T-helper 22 cell (primary cell): Measurements from ENCODE around the gene PTPRN2.
"Not testable (repeated sequence)": the region's sequence is repeated elsewhere in the genome, so short reads cannot be mapped to it uniquely, and the experiment has no call there.

Source experiments
- DNase-seq: peaks from one replicate; pipeline ENCODE4 v3.0.0-alpha.2; 2020; ENCODE audit warnings: low read depth

PTPRN2 gene

GRCh38 chr7:158301207-158301606 is 286.4 kb downstream of the PTPRN2 start:
- no peak for DNase-seq

- no peak for DNase-seq
These were observed 287.2 kb downstream of the PTPRN2 start for GRCh38 chr7:158300427-158300826.

GRCh38 chr7:158299607-158300006 is 288.0 kb downstream of the PTPRN2 start:
- no peak for DNase-seq

- DNase-seq = no peak
These were observed 290.9 kb downstream of the PTPRN2 start for GRCh38 chr7:158296798-158297104.

DNA sequence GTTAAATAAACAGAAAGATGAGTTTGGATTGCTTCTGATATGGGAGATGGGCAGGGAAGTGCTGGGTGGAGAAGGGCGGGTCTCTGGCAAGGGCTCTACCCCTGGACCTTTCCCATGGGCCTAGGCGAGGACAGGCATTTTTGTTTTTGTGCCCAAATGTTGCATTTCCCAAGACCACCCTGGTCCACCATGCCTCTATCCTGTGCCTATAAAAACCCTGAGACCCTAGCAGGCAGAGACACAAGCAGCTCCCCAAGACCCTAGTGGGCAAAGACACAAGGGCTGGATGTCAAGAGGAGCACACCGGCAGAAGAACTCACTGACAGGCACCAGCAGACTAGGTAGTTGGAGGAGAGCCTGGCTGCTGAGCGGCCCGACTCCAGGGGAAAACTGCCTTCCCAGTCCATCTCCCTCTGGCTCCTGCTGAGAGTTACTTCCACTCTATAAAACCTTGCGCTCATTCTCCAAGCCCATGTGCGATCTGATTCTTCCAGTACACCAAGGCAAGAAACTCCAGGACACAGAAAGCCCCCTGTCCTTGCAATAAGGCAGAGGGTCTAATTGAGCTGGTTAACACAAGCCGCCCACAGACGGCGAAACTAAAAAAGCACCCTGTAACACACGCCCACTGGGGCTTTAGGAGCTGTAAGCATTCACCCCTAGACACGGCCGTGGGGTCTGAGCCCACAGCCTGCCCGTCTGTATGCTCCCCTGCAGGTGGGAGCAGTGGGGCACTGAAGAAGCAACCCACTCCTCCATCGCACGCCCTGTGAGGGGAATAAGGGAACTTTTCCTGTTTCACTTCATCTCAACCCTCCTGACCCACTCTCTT is 291.4 kb downstream of the PTPRN2 start:
- no peak for DNase-seq

DNA sequence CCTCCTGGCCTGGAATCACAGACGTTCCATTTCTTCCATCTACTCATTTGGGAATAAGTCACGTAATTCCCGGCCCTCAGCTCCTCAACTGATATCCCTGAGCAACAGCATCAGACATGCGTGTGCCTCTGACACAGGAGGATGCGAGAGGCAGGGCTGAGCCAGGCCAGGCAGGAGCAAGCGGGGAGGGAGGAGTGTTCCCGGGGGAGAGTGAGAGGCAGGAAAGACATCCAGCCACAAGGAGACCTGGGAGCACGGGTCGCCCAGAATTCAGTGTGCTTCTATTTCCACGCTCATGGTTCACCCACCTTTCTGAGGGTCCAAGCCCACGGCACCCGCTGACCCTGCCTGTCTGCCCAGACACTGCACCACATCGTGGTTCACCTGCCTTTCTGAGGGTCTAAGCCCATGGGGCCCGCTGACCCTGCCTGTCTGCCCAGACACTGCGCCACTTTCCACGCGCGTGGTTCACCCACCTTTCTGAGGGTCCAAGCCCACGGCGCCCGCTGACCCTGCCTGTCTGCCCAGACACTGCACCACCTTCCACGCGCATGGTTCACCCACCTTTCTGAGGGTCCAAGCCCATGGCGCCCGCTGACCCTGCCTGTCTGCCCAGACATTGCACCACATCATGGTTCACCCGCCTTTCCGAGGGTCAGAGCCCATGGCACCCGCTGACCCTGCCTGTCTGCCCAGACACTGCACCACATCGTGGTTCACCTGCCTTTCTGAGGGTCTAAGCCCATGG is 293.0 kb downstream of the PTPRN2 start:
- not testable (repeated sequence) for DNase-seq

GRCh38 chr7:158292948-158293347 is 294.7 kb downstream of the PTPRN2 start:
- DNase-seq = no peak

DNA sequence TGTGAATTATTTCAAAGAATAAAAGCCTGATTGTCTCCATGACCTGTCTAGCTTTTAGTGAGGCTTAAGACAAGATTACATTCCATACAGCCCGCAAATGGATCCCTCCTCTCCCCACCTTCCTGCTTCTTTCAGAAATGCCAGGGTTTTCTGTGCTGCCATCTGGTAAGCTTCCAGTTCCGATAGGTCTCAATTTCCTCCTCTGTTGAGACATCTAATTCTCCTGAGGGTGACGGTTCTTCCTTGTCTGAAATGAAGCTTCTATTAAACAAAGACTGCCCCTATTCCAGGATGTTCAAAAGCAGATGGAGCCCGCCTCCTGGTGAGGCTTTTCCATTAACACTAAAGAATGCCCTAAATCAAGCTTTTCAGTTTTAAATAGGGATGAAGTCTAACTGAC is 295.6 kb downstream of the PTPRN2 start:
- no peak for DNase-seq

- no peak for DNase-seq
These were observed 297.7 kb downstream of the PTPRN2 start for GRCh38 chr7:158289761-158290523.

- DNase-seq = no peak
These were observed 298.4 kb downstream of the PTPRN2 start for GRCh38 chr7:158289231-158289630.

DNA sequence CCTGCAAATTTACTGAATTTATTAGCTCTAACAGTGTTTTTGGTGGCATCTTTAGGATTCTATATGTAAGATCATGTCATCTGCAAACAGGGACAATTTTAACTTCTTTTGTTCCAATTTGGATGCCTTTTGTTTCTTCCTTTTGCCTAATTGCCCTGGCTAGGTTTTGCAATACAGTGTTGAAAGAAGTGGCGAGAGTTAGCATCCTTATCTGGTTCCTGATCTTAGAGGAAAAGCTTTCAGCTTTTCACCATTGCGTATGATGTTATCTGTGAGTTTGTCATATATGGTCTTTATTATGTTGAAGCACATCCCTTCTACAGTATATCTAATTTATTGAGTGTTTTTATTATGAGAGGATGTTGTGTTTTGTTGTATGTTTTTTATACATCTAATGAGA is 301.4 kb downstream of the PTPRN2 start:
- DNase-seq = no peak

DNA sequence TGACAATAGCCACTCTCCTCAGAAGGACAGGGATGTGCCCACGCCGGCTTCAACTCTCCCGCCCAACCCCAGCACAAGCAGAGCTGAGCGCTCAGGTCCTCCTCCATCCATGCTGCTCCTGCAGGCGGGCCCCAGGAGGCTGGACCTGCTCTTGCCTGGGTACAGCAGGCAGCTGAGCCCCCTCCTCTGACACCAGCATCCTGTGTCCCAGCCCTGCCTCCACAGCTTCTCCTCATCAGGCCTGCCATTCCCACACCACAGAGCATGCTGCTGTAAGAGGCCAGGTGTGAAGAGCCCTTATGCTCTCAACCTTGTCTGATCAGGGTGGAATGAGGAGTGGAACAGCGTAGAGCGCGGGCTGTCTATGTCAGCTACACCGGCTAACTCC is 302.2 kb downstream of the PTPRN2 start:
- DNase-seq = no peak

DNA sequence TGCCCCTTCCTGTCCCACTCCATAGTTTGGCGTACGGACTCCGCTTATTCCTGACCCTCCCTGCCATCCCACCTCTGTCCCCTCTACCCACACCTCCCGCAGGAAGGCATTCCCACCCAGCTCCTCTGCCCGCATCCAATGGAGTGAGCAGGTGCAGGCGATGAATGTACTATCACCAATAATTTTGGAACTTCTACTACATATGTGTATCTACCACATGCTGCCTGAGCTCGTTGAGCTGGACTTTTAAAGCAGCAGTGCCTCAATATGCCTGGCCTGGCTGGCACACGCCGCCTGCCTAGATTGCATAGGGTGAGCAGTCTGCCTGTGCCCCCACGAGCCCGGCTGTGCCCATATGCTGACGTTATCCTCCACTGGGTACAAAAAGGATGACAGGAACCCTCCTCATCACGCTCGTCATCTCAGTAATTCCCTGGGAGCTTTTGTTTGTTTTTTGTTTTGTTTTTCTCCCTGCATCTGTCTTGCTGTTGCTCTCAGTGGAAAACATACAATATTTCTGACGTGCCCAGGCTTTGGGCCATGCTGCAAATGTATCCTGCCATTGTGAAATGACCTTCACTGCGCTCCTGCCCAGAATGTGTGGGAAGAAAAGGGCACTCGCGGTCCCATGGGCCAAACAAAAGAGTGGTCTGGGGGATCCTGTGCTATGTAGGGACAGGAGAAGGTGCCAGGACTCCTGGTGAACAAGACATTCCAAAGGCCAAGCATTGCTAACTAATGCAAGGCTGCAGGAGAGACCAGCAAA is 302.8 kb downstream of the PTPRN2 start:
- DNase-seq = no peak

DNA sequence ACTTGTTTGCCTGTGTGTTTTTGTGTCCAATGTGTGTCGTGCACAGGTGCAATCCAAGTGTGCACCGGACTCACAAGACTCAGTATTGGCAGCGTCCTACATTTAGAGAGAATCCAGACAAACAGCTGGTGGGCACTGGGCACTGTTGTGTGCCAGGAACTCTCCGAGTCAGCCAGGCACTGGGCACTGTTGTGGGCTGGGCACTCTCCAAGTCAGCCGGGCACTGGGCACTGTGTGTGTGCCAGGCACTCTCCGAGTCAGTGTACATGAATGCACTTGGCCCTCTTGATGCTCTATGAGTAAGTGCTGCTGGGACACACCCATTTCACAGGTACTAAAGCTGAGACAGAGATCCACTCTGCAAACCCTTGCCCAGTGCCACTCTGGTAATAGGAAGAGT is 303.5 kb downstream of the PTPRN2 start:
- no peak for DNase-seq

DNA sequence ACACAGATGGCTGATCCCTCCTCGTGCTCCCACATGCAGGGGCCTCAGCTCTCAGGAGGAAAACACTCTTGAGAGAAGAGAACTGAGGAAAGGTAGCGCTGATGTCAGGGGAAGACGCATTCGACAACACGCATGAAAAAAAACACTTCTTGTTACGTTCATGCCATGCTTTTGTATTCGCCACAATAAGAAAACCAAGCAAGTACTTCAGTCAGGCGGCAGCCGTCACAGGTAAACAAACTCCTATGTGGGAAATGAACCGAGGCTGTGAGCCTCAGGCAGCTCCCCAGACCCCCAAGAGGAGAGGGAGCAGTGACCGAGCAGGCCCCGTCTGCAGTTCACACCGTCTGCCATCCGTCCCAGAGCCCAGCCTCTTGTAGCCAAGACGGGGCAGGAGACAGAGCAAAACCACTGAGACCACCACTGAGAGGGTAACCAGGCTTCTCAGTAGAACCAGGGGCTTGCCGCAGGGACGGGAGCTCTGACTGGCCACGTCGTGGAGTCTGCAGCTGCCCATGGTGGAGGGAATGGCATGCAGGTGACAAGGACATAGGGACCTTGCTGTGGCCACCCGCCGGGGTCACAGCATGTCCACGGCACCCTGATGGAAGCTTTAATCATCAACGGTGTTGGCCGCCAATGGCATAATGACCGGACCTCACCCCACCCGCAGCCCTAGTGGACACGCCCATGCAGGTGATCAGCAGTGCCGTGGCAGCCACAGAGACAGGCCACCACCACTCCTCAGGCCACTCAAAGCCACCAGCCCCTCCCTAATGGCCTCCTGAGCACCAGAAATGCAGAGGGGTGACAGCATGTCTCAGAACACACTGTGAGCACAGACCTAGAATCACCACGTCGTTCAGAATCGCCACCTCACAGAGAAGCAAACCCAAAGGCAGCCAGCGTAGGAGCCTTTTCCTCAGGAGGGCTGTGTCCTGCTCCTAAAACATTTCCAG is 304.3 kb downstream of the PTPRN2 start:
- DNase-seq = no peak

- DNase-seq = no peak
These were observed 305.1 kb downstream of the PTPRN2 start for GRCh38 chr7:158282461-158283001.

GRCh38 chr7:158281441-158281840 is 306.2 kb downstream of the PTPRN2 start:
- no peak for DNase-seq

DNA sequence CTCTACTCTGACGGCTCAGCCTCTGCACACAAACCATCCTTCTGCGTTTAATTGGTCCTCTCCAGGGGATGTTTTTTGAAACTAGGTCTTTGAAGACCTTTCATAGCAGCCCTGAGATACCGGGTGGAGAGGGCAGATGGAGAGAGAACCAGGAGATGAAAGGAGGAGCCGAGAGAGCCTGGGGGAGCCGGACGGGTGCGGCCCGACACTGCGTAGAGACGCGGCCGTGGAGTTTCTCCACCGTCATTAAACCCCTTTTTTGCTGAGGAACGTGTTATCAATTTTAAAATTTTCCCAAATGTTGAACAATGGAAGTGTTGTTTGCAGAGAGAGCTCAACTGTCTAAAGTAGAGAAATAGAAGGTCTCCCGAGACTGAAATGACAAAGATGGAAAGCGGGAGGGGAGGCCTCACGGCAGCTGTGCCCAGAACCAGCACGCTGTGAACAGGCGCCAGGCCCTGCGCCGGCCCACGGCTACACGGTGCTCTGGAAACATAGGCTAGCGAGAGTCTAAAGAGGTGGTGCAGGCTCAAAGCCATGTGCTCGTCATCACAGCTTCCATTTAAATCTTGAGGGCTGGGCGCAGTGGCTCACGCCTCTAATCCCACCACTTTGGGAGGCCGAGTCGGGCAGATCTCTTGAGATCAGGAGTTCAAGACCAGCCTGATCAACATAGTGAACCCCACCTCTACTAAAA is 307.0 kb downstream of the PTPRN2 start:
- no peak for DNase-seq

DNA sequence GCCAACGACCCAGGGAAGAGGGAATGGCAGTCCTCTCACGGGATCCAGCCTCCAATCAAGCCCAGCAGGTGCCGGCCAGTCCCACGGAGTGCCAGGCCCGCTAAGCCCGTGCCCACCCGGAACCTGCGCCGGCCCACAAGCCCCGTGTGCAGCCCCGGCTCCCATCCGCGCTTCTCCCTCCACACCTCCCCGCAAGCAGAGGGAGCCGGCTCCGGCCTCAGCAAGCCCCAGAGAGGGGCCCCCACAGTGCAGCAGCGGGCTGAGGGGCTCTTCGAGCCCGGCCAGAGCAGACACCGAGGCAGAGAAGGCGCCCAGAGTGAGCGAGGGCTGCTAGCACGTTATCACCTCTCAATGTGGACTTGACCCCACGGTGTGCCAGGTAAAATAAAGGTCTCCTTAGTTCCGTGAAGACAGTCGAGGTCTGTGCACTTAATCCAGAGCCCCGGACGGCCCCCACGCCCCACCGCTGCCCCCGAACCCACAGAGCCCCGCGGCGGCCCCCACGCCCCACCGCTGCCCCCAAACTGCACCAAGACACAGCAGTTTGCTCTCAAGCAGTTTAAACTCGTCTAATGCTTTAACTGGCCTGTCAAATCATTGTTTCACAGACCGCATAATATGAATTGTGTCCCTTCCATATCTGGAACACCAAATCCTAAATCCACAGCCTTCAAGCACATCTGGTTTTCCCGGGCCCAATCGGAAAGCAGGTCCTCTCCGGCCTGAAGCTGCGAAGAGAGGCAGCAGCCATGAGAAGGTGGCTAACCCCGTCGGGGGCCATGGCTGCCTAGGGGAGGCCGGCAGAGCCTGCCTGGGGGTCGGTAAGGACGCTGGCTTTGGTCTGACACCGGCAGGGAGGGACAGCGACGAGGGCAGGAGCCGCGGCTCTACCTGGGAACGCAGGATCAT is 307.8 kb downstream of the PTPRN2 start:
- no peak for DNase-seq
